GM12878 (cell line): ENCODE data around the gene TACC3. TPM values are rescaled to one million over a fixed set of nuclear protein-coding genes. Genes with fewer than 3 reads are reported as not detected.

Source experiments
- ATAC-seq: fragments of 200-7000 bp; cut with Tn5 transposase; 3 replicates; pipeline ENCODE4 v1.9.1; 2020; ENCODE audit warnings: mild to moderate bottlenecking, moderate library complexity
- BruUV-seq: library from RNA; stranded (reverse); fragments of 400-500 nt; replicated peaks from 2 replicates; lab custom pipeline; 2021; lab: Mats Ljungman, UMichigan
- CTCF ChIA-PET: fragments of 300-600 bp; sonication (Branson Sonifier 250); formaldehyde crosslinking; extraction: SDS; loops from one replicate; lab custom pipeline; 2021; ENCODE audit warnings: inconsistent platforms; lab: Yijun Ruan, JAX
- POLR2A ChIA-PET: fragments of 350-600 bp; formaldehyde crosslinking; extraction: SDS; loops from one replicate; lab custom pipeline; 2021; ENCODE audit warnings: inconsistent platforms; lab: Charles Lee
- RAD21 ChIA-PET: fragments of 300-600 bp; sonication (Branson Sonifier 250); formaldehyde crosslinking; loops from one replicate; lab custom pipeline; 2023; ENCODE audit warnings: antibody characterized with exemption; ENCODE audit not compliant: unreplicated experiment; lab: Charles Lee
- SMC1A ChIA-PET: fragments of 300-600 bp; sonication (Branson Sonifier 250); formaldehyde crosslinking; loops from one replicate; lab custom pipeline; 2023; ENCODE audit not compliant: unreplicated experiment, uncharacterized antibody; lab: Charles Lee
- DNase-seq: peaks from one replicate; pipeline ENCODE4 v3.0.0-alpha.2; 2011; ENCODE audit warnings: low read depth, low spot score
- FAIRE-seq: peaks from 3 replicates; lab custom pipeline; 2011; peaks lifted over from hg19 to GRCh38; lab: Jason Lieb, UNC
- H2AFZ ChIP-seq: 2 replicates; pipeline ENCODE4 v1.6.0; 2011; ENCODE audit warnings: low read depth, low read length, control low read depth; ENCODE audit not compliant: control insufficient read depth
- H3K27ac ChIP-seq: 2 replicates; pipeline ENCODE4 v1.5.1; 2011; ENCODE audit warnings: control low read depth; ENCODE audit not compliant: control insufficient read depth, insufficient read depth
- H3K27me3 ChIP-seq, 2 experiments: replicated peaks in 1 of 2; 2 replicates each; pipeline versions ENCODE4 v1.6.0 to v1.6.1; 2011; ENCODE audit warnings: low read length in 1 of 2; ENCODE audit not compliant: control insufficient read depth in 2 of 2, insufficient read depth in 2 of 2
- H3K36me3 ChIP-seq, 2 experiments: 2 replicates each; pipeline ENCODE4 v1.5.1; 2011; ENCODE audit warnings: low read length in 1 of 2; ENCODE audit not compliant: control insufficient read depth in 2 of 2, insufficient read depth in 2 of 2
- H3K4me1 ChIP-seq: 2 replicates; pipeline ENCODE4 v1.6.1; 2011; ENCODE audit warnings: mild to moderate bottlenecking, low read length, moderate library complexity, mixed read lengths; ENCODE audit not compliant: control insufficient read depth, insufficient read depth
- H3K4me2 ChIP-seq: 2 replicates; pipeline ENCODE4 v1.6.0; 2011; ENCODE audit warnings: control low read depth; ENCODE audit not compliant: control insufficient read depth, insufficient read depth
- H3K4me3 ChIP-seq: fragments of 200-600 bp; sonication (generic); 2 replicates; pipeline ENCODE4 v1.5.1; 2016
- H3K79me2 ChIP-seq: 2 replicates; pipeline ENCODE4 v1.6.0; 2011; ENCODE audit warnings: low read length; ENCODE audit not compliant: control insufficient read depth, insufficient read depth
- H3K9ac ChIP-seq: 2 replicates; pipeline ENCODE4 v1.8.0; 2011; ENCODE audit warnings: low read length, control low read depth, mixed read lengths; ENCODE audit not compliant: control insufficient read depth, insufficient read depth
- H3K9me3 ChIP-seq: replicated peaks from 3 replicates; pipeline ENCODE4 v1.5.1; 2011; ENCODE audit warnings: mild to moderate bottlenecking, low read length; ENCODE audit not compliant: control insufficient read depth, insufficient read depth
- H4K20me1 ChIP-seq: 2 replicates; pipeline ENCODE4 v1.6.0; 2011; ENCODE audit not compliant: control insufficient read depth, insufficient read depth
- ATF3 ChIP-seq: IDR thresholded peaks from 2 replicates; pipeline ENCODE4 v1.6.1; 2011; ENCODE audit warnings: low read depth, mild to moderate bottlenecking, low read length, moderate library complexity, borderline replicate concordance; ENCODE audit errors: extremely low read depth
- BRCA1 ChIP-seq: IDR thresholded peaks from 2 replicates; pipeline ENCODE4 v1.6.1; 2011; ENCODE audit warnings: low read depth, low read length, improper control_type of control experiment
- DPF2 ChIP-seq: fragments of 450-650 bp; IDR thresholded peaks from 2 replicates; pipeline ENCODE4 v1.6.1; 2017; ENCODE audit warnings: mild to moderate bottlenecking
- ESRRA ChIP-seq: IDR thresholded peaks from 2 replicates; pipeline ENCODE4 v1.6.1; 2012; ENCODE audit warnings: mild to moderate bottlenecking, low read length, improper control_type of control experiment
- IKZF1 ChIP-seq: fragments of 450-650 bp; conservative IDR thresholded peaks from 2 replicates; pipeline ENCODE4 v1.6.1; 2017; ENCODE audit warnings: antibody characterized with exemption, mild to moderate bottlenecking
- NKRF ChIP-seq: fragments of 450-650 bp; conservative IDR thresholded peaks from 2 replicates; pipeline ENCODE4 v1.6.1; 2017; ENCODE audit warnings: mild to moderate bottlenecking, moderate library complexity
- PKNOX1 ChIP-seq: fragments of 450-650 bp; IDR thresholded peaks from 2 replicates; pipeline ENCODE4 v1.6.1; 2016; ENCODE audit warnings: mild to moderate bottlenecking
- REST ChIP-seq: IDR thresholded peaks from 2 replicates; pipeline ENCODE4 v1.6.1; 2012; ENCODE audit warnings: mild to moderate bottlenecking, low read depth, low read length
- SMARCA5 ChIP-seq: fragments of 450-650 bp; IDR thresholded peaks from 2 replicates; pipeline ENCODE4 v1.6.1; 2017; ENCODE audit warnings: mild to moderate bottlenecking
- ZBED1 ChIP-seq: IDR thresholded peaks from 2 replicates; pipeline ENCODE4 v1.6.1; 2016; ENCODE audit warnings: borderline replicate concordance
- WGBS: methylation state at CpG from one replicate; pipeline ENCODE4 v1.1.6; 2016; ENCODE audit warnings: low lambda C conversion rate; ENCODE audit not compliant: insufficient replicate concordance, insufficient coverage; ENCODE audit errors: missing lambda C conversion rate; 5-methylcytosine and 5-hydroxymethylcytosine counted together
- in situ Hi-C: fragments of 300-500 bp; cut with MboI; formaldehyde crosslinking; loops from 9 replicates; pipeline ENCODE4 v1.14.3; 2018; ENCODE audit warnings: mixed read lengths
- intact Hi-C: fragments of 100-400 bp; cut with micrococcal nuclease; formaldehyde crosslinking; loops from one replicate; pipeline ENCODE4 v1.14.2; 2022; ENCODE audit not compliant: unreplicated experiment
- polyA plus RNA-seq, 11 experiments: library from polyadenylated mRNA; depleted of rRNA in 4 of 11; unstranded in 6 of 11; stranded (reverse) in 5 of 11; fragments of >200 nt; fragmentation: Nextera tagmentation in 4 of 11; fragmentation: Illumina TruSeq in 1 of 11; extraction: Ambion mirVana in 4 of 11; extraction: Trizol in 1 of 11; gene quantifications; 1 replicate in 1 of 11; 2 replicates in 10 of 11; pipeline versions ENCODE4 v1.2.1 to v1.2.3, GENCODE V29; 2011 to 2016; ENCODE audit warnings: inconsistent platforms in 2 of 11, missing spikeins in 2 of 11, low read depth in 1 of 11
- total RNA-seq, 4 experiments: library from RNA; depleted of rRNA in 3 of 4; stranded (reverse); fragments of >200 nt in 3 of 4; fragmentation: Illumina TruSeq in 1 of 4; extraction: Trizol in 1 of 4; gene quantifications; 2 replicates each; pipeline versions ENCODE4 v1.2.1 to v1.2.3, GENCODE V29; 2013 to 2021

TACC3 gene
- total and polyA plus RNA-seq, 10 of the 15 experiments (the other 5 are each of a cell fraction or from before 2014, with no cell fraction given) = 2.8 to 121 (median 73.3) TPM

- H3K36me3 ChIP-seq = no peaks in the 10 kb centered on the region
- in situ Hi-C loops = no loop called here
- POLR2A ChIA-PET = no interaction called here
- H4K20me1 ChIP-seq = no peaks in the 10 kb centered on the region
- H3K9me3 ChIP-seq = no peaks in the 10 kb centered on the region
- SMC1A ChIA-PET = no interaction called here
- H3K4me3 ChIP-seq = no peak overlapping the region
- no peak for TF ChIP-seq IKZF1
- TF ChIP-seq, all 136 proteins: peak for 0
- Histone ChIP-seq H3K4me1 (no peaks in the 10 kb centered on the region), H3K27me3 (no peaks in the 10 kb centered on the region; a peak in 1 of 4 replicates), H2AFZ (no peak overlapping the region), H3K79me2 (no peaks in the 10 kb centered on the region), H3K27ac (no peak overlapping the region), H3K4me2 (no peak overlapping the region), H3K9ac (no peak overlapping the region)
- intact Hi-C loops = no loop called here
- no peak for ATAC-seq
- no TSS peak for BruUV-seq
- CTCF ChIA-PET = no interaction called here
- no peak for FAIRE-seq
- 39% methylated on average over 8 of the region's 10 CpGs for WGBS
- DNase-seq = no peak
- RAD21 ChIA-PET = interaction anchor here (1.3 kb wide), 1 partner anchor 34 kb away, joined by 3 read pairs; no protein-coding TSS in a partner anchor
Observed at GRCh38 chr4:1783015-1783414, 61.7 kb downstream of the TACC3 start.

GRCh38 chr4:1783970-1784369 lies 62.6 kb downstream of the TACC3 start:
- no peak overlapping the region for H3K9ac ChIP-seq
- CTCF ChIA-PET = interaction anchor here (1.0 kb wide), 1 partner anchor 90 kb away, joined by 3 read pairs; no protein-coding TSS in a partner anchor
- intact Hi-C loops (no loop called here), in situ Hi-C loops (no loop called here)
- H2AFZ ChIP-seq = no peak overlapping the region
- H3K36me3 ChIP-seq = no peaks in the 10 kb centered on the region
- H3K27me3 ChIP-seq = no peaks in the 10 kb centered on the region; a peak in 1 of 4 replicates
- RAD21 ChIA-PET = no interaction called here
- H3K79me2 ChIP-seq = no peaks in the 10 kb centered on the region
- H3K4me2 ChIP-seq = no peak overlapping the region
- no peaks in the 10 kb centered on the region for H3K9me3 ChIP-seq
- peak; percentile 32 for ATAC-seq
- H4K20me1 ChIP-seq = no peaks in the 10 kb centered on the region
- WGBS = 19% methylated on average over 12 of the region's 12 CpGs
- POLR2A ChIA-PET = interaction anchor here (0.7 kb wide), 1 partner anchor 43 kb away, joined by 3 read pairs; no protein-coding TSS in a partner anchor
- no peaks in the 10 kb centered on the region for H3K4me1 ChIP-seq
- BruUV-seq = no TSS peak
- FAIRE-seq = no peak
- no peak overlapping the region for H3K4me3 ChIP-seq
- no peak overlapping the region for H3K27ac ChIP-seq
- SMC1A ChIA-PET = no interaction called here
- DNase-seq = no peak
- TF ChIP-seq SMARCA5 (no peak), ESRRA (no peak), ZBED1 (no peak), NKRF (no peak), REST (no peak), DPF2 (no peak), PKNOX1 (no peak), BRCA1 (no peak), ATF3 (no peak)
